PFSK-1 (cell line): ENCODE data around the gene CLINT1.

Experiments
- FOXP2 ChIP-seq: optimal IDR thresholded peaks from 2 replicates; pipeline ENCODE3; 2011; ENCODE audit warnings: borderline replicate concordance, control low read depth, inconsistent platforms; ENCODE audit not compliant: insufficient read depth; ENCODE audit errors: extremely low read length, extremely low read depth
- POLR2AphosphoS5 ChIP-seq: IDR thresholded peaks from 2 replicates; pipeline ENCODE4 v1.6.1; 2012; ENCODE audit warnings: low read depth, mild to moderate bottlenecking, control low read depth, low read length, moderate library complexity
- SIN3A ChIP-seq: IDR thresholded peaks from 2 replicates; pipeline ENCODE4 v1.6.1; 2012; ENCODE audit warnings: mild to moderate bottlenecking, low read length, moderate library complexity, borderline replicate concordance; ENCODE audit not compliant: insufficient read depth
- TAF1 ChIP-seq: IDR thresholded peaks from 2 replicates; pipeline ENCODE4 v1.6.1; 2012; ENCODE audit warnings: low read length, control low read depth, borderline replicate concordance; ENCODE audit not compliant: insufficient read depth
- TF ChIP-seq, protein P1 (sequence below), 2 experiments: IDR thresholded peaks; 2 replicates each; pipeline versions ENCODE4 v1.6.1 to v1.8.0; 2011 to 2012; ENCODE audit warnings: low read depth in 2 of 2, low read length in 2 of 2, control low read depth in 1 of 2, inconsistent platforms in 1 of 2, mild to moderate bottlenecking in 1 of 2, moderate library complexity in 1 of 2; ENCODE audit not compliant: insufficient read depth in 1 of 2

The CLINT1 gene

DNA sequence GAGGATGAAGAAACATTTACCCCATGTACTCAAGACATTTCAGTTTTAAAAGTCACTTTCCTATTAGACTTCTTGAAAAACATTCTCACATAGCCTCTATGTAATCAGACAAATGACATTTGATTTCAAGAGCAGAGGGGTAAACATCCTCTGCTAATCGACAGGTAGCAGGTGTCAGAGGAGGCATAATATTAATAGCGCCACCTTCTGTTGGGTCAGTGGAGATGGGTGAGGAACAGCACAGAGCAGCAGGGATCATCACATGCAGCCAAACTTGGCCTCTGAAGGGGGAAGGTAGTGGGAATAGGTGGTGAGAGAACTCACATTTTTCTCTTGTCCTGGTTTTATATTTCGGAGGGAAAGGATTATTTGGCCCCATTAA, 118.7 kb downstream of the CLINT1 start:
- no peak for TF ChIP-seq SIN3A
- no peak for TF ChIP-seq TAF1
- no peak for TF ChIP-seq FOXP2
- TF ChIP-seq POLR2AphosphoS5 = no peak
- TF ChIP-seq, protein P1, sequence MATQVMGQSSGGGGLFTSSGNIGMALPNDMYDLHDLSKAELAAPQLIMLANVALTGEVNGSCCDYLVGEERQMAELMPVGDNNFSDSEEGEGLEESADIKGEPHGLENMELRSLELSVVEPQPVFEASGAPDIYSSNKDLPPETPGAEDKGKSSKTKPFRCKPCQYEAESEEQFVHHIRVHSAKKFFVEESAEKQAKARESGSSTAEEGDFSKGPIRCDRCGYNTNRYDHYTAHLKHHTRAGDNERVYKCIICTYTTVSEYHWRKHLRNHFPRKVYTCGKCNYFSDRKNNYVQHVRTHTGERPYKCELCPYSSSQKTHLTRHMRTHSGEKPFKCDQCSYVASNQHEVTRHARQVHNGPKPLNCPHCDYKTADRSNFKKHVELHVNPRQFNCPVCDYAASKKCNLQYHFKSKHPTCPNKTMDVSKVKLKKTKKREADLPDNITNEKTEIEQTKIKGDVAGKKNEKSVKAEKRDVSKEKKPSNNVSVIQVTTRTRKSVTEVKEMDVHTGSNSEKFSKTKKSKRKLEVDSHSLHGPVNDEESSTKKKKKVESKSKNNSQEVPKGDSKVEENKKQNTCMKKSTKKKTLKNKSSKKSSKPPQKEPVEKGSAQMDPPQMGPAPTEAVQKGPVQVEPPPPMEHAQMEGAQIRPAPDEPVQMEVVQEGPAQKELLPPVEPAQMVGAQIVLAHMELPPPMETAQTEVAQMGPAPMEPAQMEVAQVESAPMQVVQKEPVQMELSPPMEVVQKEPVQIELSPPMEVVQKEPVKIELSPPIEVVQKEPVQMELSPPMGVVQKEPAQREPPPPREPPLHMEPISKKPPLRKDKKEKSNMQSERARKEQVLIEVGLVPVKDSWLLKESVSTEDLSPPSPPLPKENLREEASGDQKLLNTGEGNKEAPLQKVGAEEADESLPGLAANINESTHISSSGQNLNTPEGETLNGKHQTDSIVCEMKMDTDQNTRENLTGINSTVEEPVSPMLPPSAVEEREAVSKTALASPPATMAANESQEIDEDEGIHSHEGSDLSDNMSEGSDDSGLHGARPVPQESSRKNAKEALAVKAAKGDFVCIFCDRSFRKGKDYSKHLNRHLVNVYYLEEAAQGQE (IDR thresholded peaks at IDR 0.05; ENCODE audit: insufficient read depth in 1 of 2, low read depth in 2 of 2, low read length in 2 of 2) = no peak

DNA sequence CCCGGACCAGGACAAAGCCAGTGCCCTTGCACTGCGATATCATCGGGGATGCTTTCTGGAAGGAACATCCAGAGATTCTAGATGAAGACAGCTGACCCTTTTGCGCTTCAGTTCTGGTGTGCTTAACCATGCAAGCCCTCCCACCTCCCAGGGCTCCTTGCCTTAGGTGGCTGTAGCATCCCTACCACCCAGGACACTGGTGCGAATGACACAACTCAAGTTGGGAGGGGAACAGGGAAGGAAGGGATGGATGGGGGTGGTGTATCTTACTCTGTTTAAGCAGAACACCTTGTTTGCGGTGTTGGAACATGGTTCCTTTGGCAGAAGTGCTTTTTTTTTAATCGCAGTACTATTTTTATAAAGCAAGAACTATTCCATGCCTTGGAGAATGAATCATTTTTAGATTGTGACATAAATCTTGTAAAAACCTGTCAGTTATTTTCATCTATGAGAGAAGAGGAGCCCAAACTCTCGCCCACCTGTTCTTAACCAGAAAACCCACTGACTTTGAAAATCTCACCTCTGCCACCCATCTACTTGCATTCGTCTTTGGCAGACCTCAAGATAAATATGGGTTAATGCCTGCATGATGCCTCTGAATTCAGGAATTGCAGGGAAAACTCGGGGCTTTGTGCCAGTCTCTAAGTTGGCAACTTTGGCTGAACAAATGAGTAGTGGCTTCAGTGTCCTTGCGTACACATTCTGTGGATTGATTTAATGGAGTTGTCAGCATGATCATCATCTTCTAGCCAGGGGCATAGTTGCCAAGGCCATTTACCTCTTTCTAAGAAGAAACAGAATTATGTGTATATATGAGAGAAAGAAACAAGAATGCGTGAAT, 119.3 kb downstream of the CLINT1 start:
- TF ChIP-seq SIN3A = no peak

DNA sequence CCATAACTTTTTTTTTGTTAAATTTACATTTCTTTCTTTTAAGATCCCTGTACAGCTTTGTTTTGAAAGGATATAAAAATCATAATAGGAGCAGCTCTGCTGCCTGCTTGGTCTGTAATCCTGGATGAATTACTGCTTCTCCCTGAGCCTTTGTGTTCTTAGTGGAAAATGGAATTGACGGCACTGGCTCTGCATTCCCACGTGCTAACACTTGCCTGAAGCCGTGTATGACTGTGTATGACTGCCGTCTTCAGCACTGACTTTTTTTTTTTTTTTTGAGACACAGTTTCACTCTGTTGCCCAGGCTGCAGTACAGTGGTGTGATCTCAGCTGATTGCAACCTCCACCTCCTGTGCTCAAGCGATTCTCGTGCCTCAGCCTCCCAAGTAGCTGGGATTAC, 123.0 kb downstream of the CLINT1 start:
- TF ChIP-seq FOXP2 = no peak
- TF ChIP-seq TAF1 = no peak
- TF ChIP-seq POLR2AphosphoS5 = no peak
- TF ChIP-seq, protein P1 (IDR thresholded peaks at IDR 0.05; ENCODE audit: insufficient read depth in 1 of 2, low read depth in 2 of 2, low read length in 2 of 2) = no peak
- TF ChIP-seq SIN3A = no peak
